HUES6 (cell line): ENCODE results near the gene HSDL2.

Source experiments
- H3K27ac ChIP-seq: 2 replicates; pipeline ENCODE4 v1.7.0; 2013; ENCODE audit warnings: low read depth, mild to moderate bottlenecking, low read length, inconsistent platforms
- H3K27me3 ChIP-seq: 2 replicates; pipeline ENCODE4 v1.6.1; 2013; ENCODE audit warnings: low read length; ENCODE audit not compliant: control insufficient read depth, insufficient read depth
- H3K36me3 ChIP-seq: 2 replicates; pipeline ENCODE4 v1.6.1; 2013; ENCODE audit warnings: low read length; ENCODE audit not compliant: control insufficient read depth, insufficient read depth
- H3K4me1 ChIP-seq: 2 replicates; pipeline ENCODE4 v1.6.1; 2013; ENCODE audit warnings: low read length; ENCODE audit not compliant: control insufficient read depth, insufficient read depth
- H3K4me3 ChIP-seq: 2 replicates; pipeline ENCODE4 v1.5.1; 2013; ENCODE audit warnings: low read depth, low read length
- H3K9ac ChIP-seq: one replicate; pipeline ENCODE4 v1.6.1; 2013; ENCODE audit warnings: mild to moderate bottlenecking, low read length
- H3K9me3 ChIP-seq: 2 replicates; pipeline ENCODE4 v1.6.1; 2013; ENCODE audit warnings: low read depth, low read length; ENCODE audit not compliant: control insufficient read depth, insufficient read depth

The HSDL2 gene

GRCh38 chr9:112380102-112380824, at the start of gene HSDL2:
TSS of gene HSDL2 (plus strand) at chr9:112380108. CDS start at chr9:112380164, 56 bp downstream.
- peak within 1 kb of the TSS; percentile 54 for H3K27ac ChIP-seq
- H3K36me3 ChIP-seq = no peaks in the 10 kb centered on the region
- H3K9me3 ChIP-seq = peaks cover 3% of the 10 kb centered on the region; the same call in 1 of the 2 replicates
- H3K4me1 ChIP-seq = peaks cover 18% of the 10 kb centered on the region
- H3K4me3 ChIP-seq = peak within 1 kb of the TSS; percentile 84
- H3K27me3 ChIP-seq = no peaks in the 10 kb centered on the region
- H3K9ac ChIP-seq = peak within 1 kb of the TSS; percentile 96

DNA sequence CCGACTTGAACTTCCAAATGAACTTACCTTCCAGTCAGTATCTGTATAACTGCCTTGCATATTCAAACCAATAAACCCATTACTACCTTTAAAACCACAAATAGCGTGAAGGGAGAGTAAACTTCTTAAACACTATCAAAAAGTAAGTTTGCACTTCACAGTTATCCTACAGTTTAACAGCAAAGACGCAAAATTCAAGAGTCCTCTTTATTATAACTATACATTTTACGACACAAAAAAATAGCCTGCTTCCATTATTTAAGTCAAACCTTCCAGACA, 48.3 kb upstream of the HSDL2 start:
- Histone ChIP-seq H3K27ac (no peak overlapping the region), H3K4me1 (peaks cover 8% of the 10 kb centered on the region), H3K9me3 (no peaks in the 10 kb centered on the region), H3K4me3 (peak overlapping the region; percentile 80), H3K27me3 (no peaks in the 10 kb centered on the region), H3K9ac (peak overlapping the region; percentile 18), H3K36me3 (no peaks in the 10 kb centered on the region)

GRCh38 chr9:112332214-112332613, 47.7 kb upstream of the HSDL2 start:
- Histone ChIP-seq H3K4me3 (peak overlapping the region; percentile 80), H3K36me3 (no peaks in the 10 kb centered on the region), H3K4me1 (peaks cover 8% of the 10 kb centered on the region), H3K9ac (peak overlapping the region; percentile 76), H3K9me3 (no peaks in the 10 kb centered on the region), H3K27me3 (no peaks in the 10 kb centered on the region), H3K27ac (peak overlapping the region; percentile 94; the same call in 1 of the 2 replicates)

GRCh38 chr9:112332674-112332976, 47.3 kb upstream of the HSDL2 start:
- peaks cover 8% of the 10 kb centered on the region for H3K4me1 ChIP-seq
- H3K27ac ChIP-seq = peak overlapping the region; percentile 94
- no peaks in the 10 kb centered on the region for H3K27me3 ChIP-seq
- peak overlapping the region; percentile 76 for H3K9ac ChIP-seq
- peak overlapping the region; percentile 80 for H3K4me3 ChIP-seq
- H3K9me3 ChIP-seq = no peaks in the 10 kb centered on the region
- H3K36me3 ChIP-seq = no peaks in the 10 kb centered on the region

GRCh38 chr9:112332977-112333638, 46.8 kb upstream of the HSDL2 start, which contains the start of gene PTBP3:
TSS of gene PTBP3 (minus strand) at chr9:112333619. CDS start at chr9:112297865, 35,754 bp downstream.
- peaks cover 8% of the 10 kb centered on the region for H3K4me1 ChIP-seq

GRCh38 chr9:112333639-112334431, 46.1 kb upstream of the HSDL2 start:
- Histone ChIP-seq H3K4me3 (peak overlapping the region; percentile 80), H3K9me3 (no peaks in the 10 kb centered on the region), H3K27me3 (no peaks in the 10 kb centered on the region), H3K9ac (peak overlapping the region; percentile 81), H3K36me3 (no peaks in the 10 kb centered on the region), H3K27ac (peak overlapping the region; percentile 73; the same call in 1 of the 2 replicates), H3K4me1 (peaks cover 8% of the 10 kb centered on the region)

More at GRCh38 chr9:112332977-112333638, 46.8 kb upstream of the HSDL2 start, which contains the start of gene PTBP3:
- H3K4me3 ChIP-seq = peak within 1 kb of the TSS; percentile 80
- peak within 1 kb of the TSS; percentile 94 for H3K27ac ChIP-seq
- no peaks in the 10 kb centered on the region for H3K9me3 ChIP-seq
- peak within 1 kb of the TSS; percentile 81 for H3K9ac ChIP-seq
- no peaks in the 10 kb centered on the region for H3K36me3 ChIP-seq
- no peaks in the 10 kb centered on the region for H3K27me3 ChIP-seq

GRCh38 chr9:112334432-112334841, 45.5 kb upstream of the HSDL2 start:
- Histone ChIP-seq H3K27me3 (no peaks in the 10 kb centered on the region), H3K9me3 (no peaks in the 10 kb centered on the region), H3K9ac (peak overlapping the region; percentile 81), H3K4me1 (peaks cover 8% of the 10 kb centered on the region), H3K36me3 (no peaks in the 10 kb centered on the region), H3K4me3 (peak overlapping the region; percentile 77), H3K27ac (peak overlapping the region; percentile 73; the same call in 1 of the 2 replicates)

DNA sequence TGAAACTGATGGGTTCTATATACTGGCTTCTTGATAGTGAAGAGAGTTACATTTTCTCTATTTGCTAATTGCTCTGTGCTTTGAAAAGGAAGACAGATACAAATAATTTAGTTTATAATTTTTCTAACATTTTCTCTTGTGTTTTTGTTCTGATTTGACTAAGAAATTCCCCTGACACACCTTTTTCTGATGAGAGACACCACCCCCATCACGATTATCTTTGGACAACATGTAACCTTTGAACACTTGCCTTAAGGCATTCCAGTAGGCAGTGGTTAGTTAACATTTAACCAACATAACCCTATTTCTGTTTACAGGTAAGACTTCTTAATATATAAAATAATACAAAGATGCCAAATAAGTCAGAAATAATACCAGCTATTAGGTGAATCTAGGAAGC, 42.4 kb upstream of the HSDL2 start:
- no peaks in the 10 kb centered on the region for H3K9me3 ChIP-seq
- no peak overlapping the region for H3K4me3 ChIP-seq
- H3K27ac ChIP-seq = no peak overlapping the region
- H3K27me3 ChIP-seq = no peaks in the 10 kb centered on the region
- no peak overlapping the region for H3K9ac ChIP-seq
- H3K4me1 ChIP-seq = peaks cover 16% of the 10 kb centered on the region
- H3K36me3 ChIP-seq = no peaks in the 10 kb centered on the region

DNA sequence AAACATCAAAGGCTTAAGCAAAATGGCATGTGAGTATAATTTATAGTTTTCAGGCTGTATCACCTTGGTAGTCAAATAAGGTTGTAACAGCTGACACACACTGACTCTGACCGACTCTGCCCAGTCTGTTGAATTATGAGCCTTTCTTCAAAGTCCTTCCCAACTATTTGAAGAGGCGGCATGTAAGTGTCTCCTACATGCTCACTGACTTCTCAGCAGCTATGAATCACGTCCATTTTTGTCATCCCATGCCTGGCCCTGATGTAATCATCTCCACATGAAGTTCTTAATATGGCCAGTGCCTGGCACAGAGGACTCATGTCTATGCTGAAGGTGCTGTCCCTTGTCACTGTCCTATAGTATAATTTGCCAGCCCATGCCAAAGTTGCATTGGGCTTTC, 41.3 kb upstream of the HSDL2 start:
- H3K4me1 ChIP-seq = peaks cover 16% of the 10 kb centered on the region
- H3K36me3 ChIP-seq = no peaks in the 10 kb centered on the region
- no peak overlapping the region for H3K4me3 ChIP-seq
- no peaks in the 10 kb centered on the region for H3K27me3 ChIP-seq
- no peak overlapping the region for H3K27ac ChIP-seq
- H3K9me3 ChIP-seq = no peaks in the 10 kb centered on the region
- H3K9ac ChIP-seq = no peak overlapping the region

GRCh38 chr9:112339886-112340285, 40.0 kb upstream of the HSDL2 start:
- Histone ChIP-seq H3K36me3 (no peaks in the 10 kb centered on the region), H3K9me3 (no peaks in the 10 kb centered on the region), H3K27ac (no peak overlapping the region), H3K27me3 (no peaks in the 10 kb centered on the region), H3K4me1 (peaks cover 11% of the 10 kb centered on the region), H3K4me3 (no peak overlapping the region), H3K9ac (no peak overlapping the region)

- H3K4me1 ChIP-seq = peaks cover 11% of the 10 kb centered on the region
- no peaks in the 10 kb centered on the region for H3K9me3 ChIP-seq
- no peaks in the 10 kb centered on the region for H3K36me3 ChIP-seq
- H3K27me3 ChIP-seq = no peaks in the 10 kb centered on the region
- H3K4me3 ChIP-seq = no peak overlapping the region
- peak overlapping the region; percentile 45 for H3K9ac ChIP-seq
- peak overlapping the region; percentile 60; the same call in 1 of the 2 replicates for H3K27ac ChIP-seq
Observed at GRCh38 chr9:112341730-112342129, 38.2 kb upstream of the HSDL2 start.
